ENCODE measurements around the gene LYSMD1. TPM values are rescaled to one million over a fixed set of nuclear protein-coding genes. Genes with fewer than 3 reads are reported as not detected.

Gene LYSMD1
- total and polyA plus RNA-seq, 8 donors, result 1.8 to 5.5 (median 4.0) TPM

GRCh38 chr1:151187205-151187604, 21.5 kb upstream of the LYSMD1 start:
- intact Hi-C loops (cut with DNase I), result no loop called here
- 72 to 84% methylated on average over 1 of the region's 1 CpG for WGBS, 2 donors
- no peak overlapping the region for H3K4me3 ChIP-seq
- TF ChIP-seq CTCF (IDR thresholded peaks at IDR 0.05), result no peak
- no peaks in the 10 kb centered on the region for H3K9me3 ChIP-seq
- H3K4me1 ChIP-seq, result peaks cover 0 to 13% (median 11%) of the 10 kb centered on the region in 3 donors
- no peak overlapping the region for H3K27ac ChIP-seq
- ATAC-seq (peak in 2 of 4 donors; percentile 38 to 43), FAIRE-seq (no peak), DNase-seq (no peak)
- H3K36me3 ChIP-seq, result peaks cover 5 to 33% (median 22%) of the 10 kb centered on the region in 3 donors
- H3K27me3 ChIP-seq, result no peaks in the 10 kb centered on the region

GRCh38 chr1:151184211-151184610, 18.5 kb upstream of the LYSMD1 start:
- intact Hi-C loops (cut with DNase I), result no loop called here
- Histone ChIP-seq H3K27me3 (no peaks in the 10 kb centered on the region), H3K27ac (no peak overlapping the region), H3K36me3 (peaks cover 5 to 61% (median 31%) of the 10 kb centered on the region in 3 donors), H3K4me3 (no peak overlapping the region), H3K9me3 (no peaks in the 10 kb centered on the region), H3K4me1 (peaks cover 0 to 12% (median 9%) of the 10 kb centered on the region in 3 donors)
- no peak for ATAC-seq
- DNase-seq, result no peak
- no peak for FAIRE-seq
- 86 to 89% methylated on average over 10 of the region's 10 CpGs for WGBS, 2 donors
- no peak for TF ChIP-seq CTCF (IDR thresholded peaks at IDR 0.05)

GRCh38 chr1:151176514-151177045, 10.9 kb upstream of the LYSMD1 start:
- Histone ChIP-seq H3K4me1 (no peaks in the 10 kb centered on the region), H3K9me3 (no peaks in the 10 kb centered on the region), H3K27ac (no peak overlapping the region), H3K4me3 (no peak overlapping the region), H3K27me3 (no peaks in the 10 kb centered on the region), H3K36me3 (peaks cover 0 to 43% (median 18%) of the 10 kb centered on the region in 3 donors)
- no peak for TF ChIP-seq CTCF (IDR thresholded peaks at IDR 0.05)
- 92 to 94% methylated on average over 17 of the region's 17 CpGs for WGBS, 2 donors
- no peak for ATAC-seq
- DNase-seq, result no peak
- no peak for FAIRE-seq
- intact Hi-C loops (cut with DNase I), result no loop called here

- DNase-seq (no peak), ATAC-seq (peak in 3 of 4 donors; percentile 49 to 71 (median 60)), FAIRE-seq (no peak)
- Histone ChIP-seq H3K4me3 (no peak within 1 kb of the TSS), H3K27ac (no peak within 1 kb of the TSS), H3K4me1 (no peaks in the 10 kb centered on the region), H3K36me3 (peaks cover 0 to 36% (median 12%) of the 10 kb centered on the region in 3 donors), H3K9me3 (no peaks in the 10 kb centered on the region), H3K27me3 (no peaks in the 10 kb centered on the region)
- peak in 1 of 4 donors; percentile 30 for TF ChIP-seq CTCF (IDR thresholded peaks at IDR 0.05)
- intact Hi-C loops (cut with DNase I), result no loop called here
- WGBS, 2 donors, result 54 to 61% methylated on average over 4 of the region's 4 CpGs
Observed at GRCh38 chr1:151175863-151176262, 10.2 kb upstream of the LYSMD1 start, which contains the start of gene TMOD4. TMOD4 (minus strand) TSS chr1:151175981; CDS start chr1:151174875, 1,106 bp downstream.

- no peaks in the 10 kb centered on the region for H3K4me1 ChIP-seq
- 68 to 77% methylated on average over 6 of the region's 6 CpGs for WGBS, 2 donors
- FAIRE-seq, result no peak
- H3K27ac ChIP-seq, result no peak overlapping the region
- no peaks in the 10 kb centered on the region for H3K27me3 ChIP-seq
- no peak for TF ChIP-seq CTCF (IDR thresholded peaks at IDR 0.05)
- H3K36me3 ChIP-seq, result peaks cover 0 to 30% (median 9%) of the 10 kb centered on the region in 3 donors
- intact Hi-C loops (cut with DNase I), result no loop called here
- no peaks in the 10 kb centered on the region for H3K9me3 ChIP-seq
- no peak for ATAC-seq
- no peak for DNase-seq
- H3K4me3 ChIP-seq, result no peak overlapping the region
Observed at GRCh38 chr1:151175041-151175741, 9.5 kb upstream of the LYSMD1 start.
